IPS-18c (cell line): ENCODE measurements around the gene UBXN2A.
A peak's percentile ranks its signal among the peaks of the same experiment; 100 is the strongest.

ENCODE experiments used
- H3K4me3 ChIP-seq: 2 replicates; pipeline ENCODE4 v1.7.0; 2013; ENCODE audit warnings: low read depth, mild to moderate bottlenecking, low read length, moderate library complexity; ENCODE audit not compliant: insufficient read depth
- H3K9me3 ChIP-seq: one replicate; pipeline ENCODE4 v1.6.1; 2013; ENCODE audit warnings: mild to moderate bottlenecking, low read length, moderate library complexity; ENCODE audit not compliant: control insufficient read depth, insufficient read depth

Gene UBXN2A

GRCh38 chr2:24050041-24050979, 110.0 kb downstream of the UBXN2A start:
- no peaks in the 10 kb centered on the region for H3K9me3 ChIP-seq
- peak overlapping the region; percentile 72 for H3K4me3 ChIP-seq

DNA sequence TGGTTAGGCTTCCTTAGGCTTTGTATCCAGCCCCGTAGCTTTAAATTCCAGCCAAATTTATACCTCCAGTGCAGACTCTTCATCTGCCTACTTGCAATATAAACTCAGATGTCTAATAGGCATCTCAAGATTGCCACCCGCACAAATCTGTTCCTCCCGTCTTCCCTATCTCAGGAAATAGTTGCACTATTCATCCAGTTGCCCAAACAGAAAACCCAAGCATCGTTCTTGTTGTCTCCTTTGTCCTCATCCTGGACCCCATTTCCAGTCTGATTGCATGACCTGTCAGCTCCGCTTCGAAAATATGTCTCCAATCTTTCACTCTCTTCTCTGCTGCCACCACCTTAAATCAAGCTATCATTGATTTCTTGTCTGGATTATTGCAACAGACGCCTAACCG, 111.6 kb downstream of the UBXN2A start:
- Histone ChIP-seq H3K9me3 (no peaks in the 10 kb centered on the region), H3K4me3 (no peak overlapping the region)

GRCh38 chr2:24052951-24053350, 112.7 kb downstream of the UBXN2A start:
- Histone ChIP-seq H3K4me3 (no peak overlapping the region), H3K9me3 (no peaks in the 10 kb centered on the region)
